Activated CD8-positive, alpha-beta memory T cell treated with anti-CD3 and anti-CD28 coated beads for 48 hours (primary cell): ENCODE results near the gene NOC4L.

ENCODE experiments used
- DNase-seq, 3 experiments: peaks; one replicate each; pipeline ENCODE4 v3.0.0-alpha.2; 2020; ENCODE audit warnings: low read depth in 2 of 3, low spot score in 2 of 3

NOC4L gene

DNA sequence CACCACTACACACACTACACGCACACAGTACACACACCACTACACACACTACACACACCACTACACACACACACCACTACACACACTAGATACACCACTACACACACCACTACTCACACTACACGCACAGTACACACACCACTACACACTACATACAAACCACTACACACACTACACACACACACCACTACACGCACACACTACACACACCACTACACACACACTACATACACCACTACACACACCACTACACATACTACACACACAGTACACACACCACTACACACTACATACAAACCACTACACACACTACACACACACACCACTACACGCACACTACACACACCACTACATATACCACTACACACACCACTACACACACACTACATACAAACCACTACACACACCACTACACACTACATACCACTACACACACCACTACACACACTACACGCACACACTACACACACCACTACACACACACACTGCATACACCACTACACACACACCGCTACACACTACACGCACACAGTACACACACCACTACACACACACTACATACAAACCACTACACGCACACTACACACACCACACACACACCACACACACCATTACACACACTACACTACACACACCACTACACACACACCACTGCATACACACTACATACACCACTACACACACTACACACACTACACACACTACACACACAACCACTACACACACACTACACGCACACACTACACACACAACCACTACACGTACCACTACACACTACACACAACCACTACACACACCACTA lies 11.7 kb downstream of the NOC4L start:
- no peak for DNase-seq

DNA sequence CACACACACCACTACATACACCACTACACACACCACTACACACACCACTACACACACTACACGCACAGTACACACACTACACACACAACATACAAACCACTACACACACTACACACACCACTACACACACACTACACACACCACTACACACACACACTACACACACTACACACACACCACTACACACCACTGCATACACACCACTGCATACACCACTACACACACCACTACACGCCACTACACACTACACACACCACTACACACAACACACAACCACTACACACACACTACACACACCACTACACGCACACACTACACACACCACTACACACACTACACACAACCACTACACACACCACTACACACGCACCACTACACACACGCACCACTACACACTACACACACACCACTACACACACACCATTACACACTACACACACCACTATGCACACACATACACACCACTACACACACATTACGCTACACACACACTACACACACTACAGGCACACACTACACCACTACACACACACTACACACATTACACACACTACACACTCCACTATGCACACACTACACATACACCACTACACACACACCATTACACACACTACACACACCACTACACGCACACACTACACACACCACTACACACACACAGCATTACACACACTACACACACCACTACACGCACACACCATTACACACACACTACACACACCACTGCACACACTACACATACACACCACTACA lies 12.5 kb downstream of the NOC4L start:
- DNase-seq: no peak

DNA sequence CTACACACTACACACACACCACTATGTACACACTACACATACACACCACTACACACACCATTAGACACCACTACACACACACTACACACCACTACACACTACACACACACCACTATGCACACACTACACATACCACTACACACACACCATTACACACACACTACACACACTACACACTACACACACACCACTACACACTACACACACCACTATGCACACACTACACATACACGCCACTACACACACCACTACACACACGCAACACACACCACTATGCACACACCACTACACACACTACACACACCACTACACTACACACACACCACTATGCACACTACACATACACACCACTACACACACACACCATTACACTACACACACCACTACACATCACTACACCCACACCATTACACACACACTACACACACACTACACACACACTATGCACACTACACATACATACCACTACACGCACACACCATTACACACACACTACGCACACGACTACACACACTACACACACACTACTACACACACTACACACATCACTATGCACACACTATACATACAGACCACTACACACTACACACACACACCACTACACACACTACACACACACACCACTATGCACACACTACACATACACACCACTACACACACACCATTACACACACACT lies 13.6 kb downstream of the NOC4L start:
- no peak for DNase-seq

DNA sequence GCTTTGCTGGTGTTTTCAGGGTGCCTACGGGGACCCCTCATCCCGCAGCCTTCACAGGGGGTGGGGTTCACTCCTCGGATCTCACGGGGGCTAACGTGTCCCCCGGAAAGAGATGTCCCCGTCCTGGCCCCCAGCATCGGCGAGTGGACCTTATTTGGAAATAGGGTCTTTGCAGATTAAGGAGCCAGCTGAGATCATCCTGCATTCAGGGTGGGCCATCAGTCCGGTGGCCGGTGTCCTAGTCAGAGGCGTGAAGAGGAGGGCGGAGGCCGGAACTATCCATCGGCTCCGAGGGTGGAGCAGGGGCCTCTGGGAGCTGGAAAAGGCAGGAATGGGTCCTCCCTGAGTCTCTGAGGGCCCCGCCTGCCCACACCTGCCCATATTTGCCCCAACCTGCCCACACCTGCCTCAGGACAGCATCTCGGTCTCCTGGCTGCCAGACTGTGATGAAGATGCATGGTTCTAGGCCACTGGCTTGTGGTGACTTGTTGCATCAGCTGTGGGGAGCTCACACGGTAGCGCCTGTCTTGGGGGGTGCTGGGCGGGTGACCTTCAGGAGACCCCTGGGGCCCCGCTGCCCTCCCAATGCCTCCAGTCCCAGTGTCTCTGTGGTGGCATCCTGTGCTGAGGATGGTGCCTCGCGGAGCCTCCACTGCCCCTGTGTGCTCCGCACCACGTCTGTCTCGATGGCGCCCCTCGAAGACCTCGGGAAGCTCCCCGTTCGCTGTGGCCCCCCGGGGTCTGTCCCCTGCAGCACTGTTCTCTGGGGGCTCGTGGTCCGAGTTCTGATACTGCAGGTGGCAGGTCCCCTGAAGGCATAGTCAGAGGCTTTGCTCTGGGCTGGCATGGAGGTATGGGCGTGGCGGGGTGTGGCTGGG lies 14.7 kb downstream of the NOC4L start:
- DNase-seq: no peak

DNA sequence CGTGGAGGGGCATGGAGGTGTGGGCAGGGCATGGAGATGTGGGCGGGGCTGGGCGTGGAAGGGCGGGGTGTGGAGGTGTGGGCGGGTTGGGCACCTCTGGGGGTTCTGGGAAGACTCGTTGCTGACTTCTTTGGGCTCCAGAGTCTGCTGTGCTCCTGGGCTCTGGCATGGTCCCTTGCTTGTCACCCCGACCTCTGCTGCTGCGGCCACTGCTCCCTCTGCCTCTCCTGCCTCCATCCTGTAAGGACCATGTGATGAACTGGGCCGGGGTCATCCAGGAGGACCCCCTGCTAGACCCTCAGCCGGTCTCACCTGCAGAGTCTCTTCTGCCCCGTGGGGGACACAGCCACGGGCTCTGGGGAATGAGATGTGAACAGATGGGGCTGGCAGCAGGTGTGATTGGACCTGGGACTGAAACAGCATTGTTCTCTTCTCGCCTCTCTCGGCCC lies 15.3 kb downstream of the NOC4L start:
- no peak for DNase-seq

DNA sequence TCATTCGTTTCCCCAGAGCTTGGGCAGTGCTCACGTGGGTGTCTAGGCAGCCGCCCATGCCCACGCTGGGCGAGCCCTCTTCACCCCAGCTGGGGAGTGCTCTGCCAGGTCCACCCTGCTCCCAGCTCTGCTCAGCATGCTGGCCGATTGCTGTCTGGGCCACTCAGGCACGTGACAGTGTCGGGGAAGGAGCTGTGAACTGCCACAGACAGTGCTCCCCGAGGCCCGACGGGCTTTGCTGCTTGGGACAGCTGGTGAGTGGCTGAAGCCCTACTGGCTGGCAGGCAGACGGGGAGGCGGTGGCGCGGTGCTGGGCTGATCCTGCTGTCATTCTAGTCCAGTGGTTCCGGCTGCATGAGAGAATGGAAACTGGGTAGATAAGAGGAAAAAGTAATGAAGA lies 15.8 kb downstream of the NOC4L start:
- DNase-seq: no peak

DNA sequence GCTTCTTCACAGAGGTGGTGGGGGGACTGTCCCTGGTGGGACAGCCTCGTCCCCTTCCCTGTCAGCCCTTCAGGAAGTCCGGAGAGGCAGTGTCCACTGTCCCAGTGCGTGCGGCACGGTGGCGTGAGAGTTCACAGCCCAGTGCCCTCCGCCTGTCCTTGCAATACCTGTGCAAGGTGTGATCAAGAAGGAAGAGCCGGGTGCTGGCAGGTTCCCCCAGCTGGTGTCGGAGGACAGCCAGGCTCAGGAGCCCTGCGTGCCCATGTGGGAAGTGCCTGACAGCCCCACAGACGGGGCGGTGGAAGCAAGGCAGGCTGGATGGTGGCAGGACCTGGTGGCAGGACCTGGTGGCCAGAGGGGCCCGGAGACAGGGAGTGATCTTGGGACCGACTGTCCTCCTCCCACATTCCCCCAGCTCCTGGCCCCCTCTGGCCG lies 16.4 kb downstream of the NOC4L start:
- DNase-seq: no peak

DNA sequence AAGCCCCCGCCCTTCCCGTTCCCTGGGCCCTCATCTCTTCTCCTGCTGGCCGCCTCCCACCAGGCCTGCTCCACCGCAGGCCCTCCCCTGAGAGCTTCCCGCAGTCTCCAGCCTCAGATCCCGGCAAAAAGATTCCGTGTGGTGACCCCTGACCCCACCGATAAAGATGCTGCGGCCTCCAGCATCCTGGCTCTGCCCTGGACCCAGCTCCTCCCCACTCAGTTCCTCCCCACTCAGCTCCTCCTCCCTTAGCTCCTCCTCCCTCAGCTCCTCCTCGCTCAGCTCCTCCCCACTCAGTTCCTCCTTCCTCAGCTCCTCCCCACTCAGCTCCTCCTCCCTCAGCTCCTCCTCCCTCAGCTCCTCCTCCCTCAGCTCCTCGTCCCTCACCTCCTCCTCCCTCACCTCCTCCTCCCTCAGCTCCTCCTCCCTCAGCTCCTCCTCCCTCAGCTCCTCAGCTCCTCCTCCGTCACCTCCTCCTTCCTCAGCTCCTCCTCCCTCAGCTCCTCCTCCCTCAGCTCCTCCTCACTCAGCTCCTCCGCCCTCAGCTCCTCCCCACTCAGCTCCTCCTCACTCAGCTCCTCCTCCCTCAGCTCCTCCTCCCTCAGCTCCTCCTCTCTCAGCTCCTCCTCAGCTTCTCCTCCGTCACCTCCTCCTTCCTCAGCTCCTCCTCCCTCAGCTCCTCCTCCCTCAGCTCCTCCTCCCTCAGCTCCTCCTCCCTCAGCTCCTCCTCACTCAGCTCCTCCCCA lies 17.0 kb downstream of the NOC4L start:
- DNase-seq: no peak

DNA sequence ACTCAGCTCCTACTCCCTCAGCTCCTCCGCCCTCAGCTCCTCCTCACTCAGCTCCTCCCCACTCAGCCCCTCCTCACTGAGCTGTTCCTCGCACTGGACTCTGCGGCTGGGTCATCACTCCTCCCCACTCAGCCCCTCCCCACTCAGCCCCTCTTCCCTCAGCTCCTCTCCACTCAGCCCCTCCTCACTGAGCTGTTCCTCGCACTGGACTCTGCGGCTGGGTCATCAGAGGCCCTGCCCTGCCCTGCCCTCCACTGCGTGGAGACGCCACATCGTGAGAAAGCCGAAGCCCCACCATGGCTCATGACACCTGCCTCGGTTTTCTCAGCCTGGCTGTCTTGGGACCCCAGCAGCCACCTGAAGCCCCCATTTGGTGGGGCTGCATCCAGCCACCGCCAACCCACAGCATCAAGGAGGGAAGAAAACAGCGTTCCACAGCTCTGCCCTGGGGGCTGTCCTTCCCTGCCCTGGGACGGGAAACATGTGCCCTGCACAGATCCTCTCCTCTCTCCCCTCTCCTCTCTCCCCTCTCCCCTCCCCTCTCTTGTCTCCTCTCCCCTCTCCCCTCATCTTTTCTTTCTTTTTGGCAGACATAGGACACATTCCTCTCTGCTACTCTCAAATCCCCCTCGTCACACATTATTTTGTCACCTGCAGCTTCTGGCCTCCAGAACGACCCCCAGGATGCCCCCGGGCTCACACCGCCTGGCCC lies 17.7 kb downstream of the NOC4L start:
- no peak for DNase-seq

DNA sequence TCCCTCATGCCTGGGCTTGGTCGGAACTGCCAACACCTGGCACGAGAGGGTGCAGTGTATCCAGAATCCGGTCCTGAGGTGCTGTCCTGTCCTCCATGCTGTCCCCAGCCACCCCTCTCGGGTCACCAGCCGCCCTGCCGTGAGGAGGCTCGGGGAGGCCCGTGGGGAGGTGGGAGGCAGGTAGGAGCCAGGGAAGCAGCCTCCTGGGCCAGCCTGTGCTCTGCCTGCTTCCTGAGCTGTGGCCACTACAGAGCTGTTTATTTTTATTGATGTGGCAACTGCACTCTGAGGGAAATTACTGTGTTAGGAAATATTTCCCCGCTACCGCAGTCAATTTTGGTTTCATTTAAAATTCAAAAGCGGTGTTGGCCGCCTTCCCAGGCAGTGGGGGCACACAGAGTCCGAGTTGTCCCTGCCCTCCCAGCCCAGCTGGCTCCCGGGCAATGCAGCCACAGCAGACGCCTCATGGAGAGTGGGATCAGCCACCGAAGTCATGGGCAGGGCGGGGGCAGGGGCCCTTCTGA lies 18.3 kb downstream of the NOC4L start:
- DNase-seq: no peak

DNA sequence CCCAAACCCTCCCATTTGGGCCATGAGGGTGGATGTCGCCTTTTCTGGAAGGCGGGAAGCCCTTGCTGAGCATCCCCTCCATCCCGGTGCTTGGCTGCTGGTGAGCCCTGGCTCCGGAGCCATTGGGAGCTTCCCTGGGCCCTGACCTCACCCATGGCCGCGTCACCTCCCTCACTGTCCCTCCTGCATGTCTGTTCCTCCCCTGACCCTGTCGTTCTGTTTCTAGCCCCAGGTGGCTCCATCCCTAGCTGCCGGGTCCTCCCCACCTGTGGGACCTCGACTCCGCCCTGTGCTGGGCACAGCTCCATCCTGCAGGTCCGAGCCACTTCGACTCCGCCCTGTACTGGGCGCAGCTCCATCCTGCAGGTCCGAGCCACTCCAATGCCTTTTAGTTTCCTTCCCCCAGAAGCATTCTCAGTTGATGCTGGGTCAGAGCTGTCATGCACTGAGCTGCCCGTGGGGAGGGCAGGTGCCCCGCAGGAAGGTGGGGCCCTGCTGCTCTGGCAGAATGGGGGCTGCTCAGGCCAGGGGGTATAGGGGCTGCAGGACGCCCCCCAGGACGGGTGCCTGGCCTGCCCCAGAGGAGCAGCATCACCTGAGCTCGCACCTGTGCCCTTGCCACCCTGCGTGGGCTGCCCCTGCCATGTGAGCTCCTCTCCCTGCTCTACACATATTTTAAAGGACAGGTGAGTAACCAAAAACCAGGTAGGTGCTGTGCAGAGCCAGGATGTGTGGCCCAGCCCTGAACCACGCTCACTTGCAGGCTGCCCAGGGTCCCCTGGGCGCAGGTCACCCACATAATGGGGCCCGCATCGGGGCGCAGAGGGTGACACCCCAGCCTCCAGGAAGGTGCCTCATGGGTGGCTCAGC lies 19.0 kb downstream of the NOC4L start:
- DNase-seq: no peak

DNA sequence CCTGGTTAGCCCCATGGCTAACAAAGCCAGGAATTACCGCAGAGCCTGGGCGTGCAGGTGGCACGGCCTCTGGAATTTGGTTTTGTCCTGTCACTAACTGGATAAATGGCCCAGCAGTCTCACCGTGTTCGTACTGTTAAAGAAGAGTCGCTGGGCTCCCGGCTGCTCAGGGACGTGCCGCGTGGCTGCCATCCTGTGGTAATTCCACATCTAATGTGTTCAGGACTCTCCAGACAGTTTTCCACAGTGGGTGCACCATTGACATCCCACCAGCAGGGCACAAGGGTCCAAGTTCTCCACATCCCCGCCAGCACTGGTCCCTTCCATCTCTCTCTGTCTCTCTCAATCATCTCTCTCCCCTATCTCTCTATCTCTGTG lies 19.6 kb downstream of the NOC4L start:
- no peak for DNase-seq

DNA sequence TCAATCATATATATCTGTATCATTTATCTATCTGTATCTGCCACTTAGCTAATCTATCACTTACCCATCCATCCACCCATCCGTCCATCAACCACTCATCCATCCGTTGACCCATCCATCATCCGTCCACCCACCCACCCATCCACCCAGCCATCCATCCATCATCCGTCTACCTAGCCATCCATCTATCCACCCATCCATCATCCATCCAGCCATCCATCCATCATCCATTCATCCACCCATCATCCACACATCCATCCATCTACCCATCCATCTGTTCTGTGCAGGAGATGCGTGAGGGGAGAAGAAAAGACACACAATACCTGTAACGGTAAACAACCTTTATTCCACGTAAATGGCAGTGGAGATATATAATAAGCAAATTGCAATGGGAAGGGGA lies 20.2 kb downstream of the NOC4L start:
- DNase-seq: no peak

DNA sequence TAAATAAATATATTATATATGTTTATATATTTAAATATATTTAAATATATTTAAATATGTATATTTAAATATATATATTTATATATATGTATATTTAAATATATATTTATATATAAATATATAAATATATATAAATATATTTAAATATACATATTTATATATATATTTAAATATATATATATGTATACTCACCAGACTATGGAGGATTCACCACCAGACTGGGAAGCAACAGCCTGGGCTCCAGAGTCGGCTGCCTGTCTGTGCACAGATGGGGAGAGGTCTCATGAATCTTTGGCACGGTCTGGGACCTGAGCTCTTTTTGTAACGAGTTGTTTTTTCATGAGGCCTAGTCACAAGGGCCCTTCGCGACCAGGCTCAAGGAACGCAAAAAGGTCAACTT lies 21.3 kb downstream of the NOC4L start:
- DNase-seq: no peak

DNA sequence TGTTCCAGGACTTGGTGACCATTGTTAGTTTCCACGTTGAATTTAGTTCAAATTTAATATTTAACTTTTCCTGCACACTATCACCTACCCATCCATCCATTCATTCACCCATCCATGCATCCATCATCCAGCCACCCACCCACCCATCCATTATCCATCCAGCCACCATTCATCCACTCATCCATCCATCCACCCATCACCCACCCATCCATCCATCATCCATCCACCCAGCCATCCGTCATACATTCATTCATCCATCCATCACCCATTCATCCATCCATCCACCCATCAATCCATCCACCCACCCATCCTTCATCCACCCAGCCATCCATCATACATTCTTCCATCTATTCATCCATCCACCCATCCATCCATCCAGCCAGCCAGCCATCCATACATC lies 21.8 kb downstream of the NOC4L start:
- no peak for DNase-seq

DNA sequence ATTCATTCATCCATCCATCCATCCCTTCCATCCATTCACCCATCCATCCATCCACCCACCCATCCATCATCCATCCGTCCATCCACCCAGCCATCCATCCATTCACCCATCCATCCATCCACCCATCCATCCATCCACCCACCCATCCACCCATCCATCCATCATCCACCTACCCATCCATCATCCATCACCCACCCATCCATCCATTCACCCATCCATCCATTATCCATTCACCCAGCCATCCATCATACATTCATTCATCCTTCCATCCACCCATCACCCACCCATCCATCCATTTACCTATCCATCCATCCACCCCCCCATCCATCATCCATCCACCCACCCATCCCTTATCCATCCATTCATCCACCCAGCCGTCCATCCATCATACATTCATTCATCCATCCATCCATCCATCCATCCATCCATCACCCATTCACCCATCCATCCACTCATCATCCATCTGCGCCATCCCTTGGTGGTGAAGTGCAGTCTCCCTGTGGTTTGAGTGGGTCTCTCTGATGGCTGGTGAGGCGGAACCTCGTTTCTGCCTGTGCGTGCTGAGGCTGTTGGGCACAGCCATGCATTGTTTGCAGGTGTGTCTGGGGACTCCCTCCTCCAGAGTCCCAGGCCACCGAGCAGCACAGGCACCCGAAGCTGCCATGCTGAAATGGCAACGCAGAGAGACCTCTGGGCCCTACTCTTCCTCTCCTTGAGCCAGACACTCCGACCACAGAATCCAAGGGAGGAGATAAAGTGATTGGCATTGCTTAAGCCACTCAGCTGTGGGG lies 22.7 kb downstream of the NOC4L start:
- no peak for DNase-seq

DNA sequence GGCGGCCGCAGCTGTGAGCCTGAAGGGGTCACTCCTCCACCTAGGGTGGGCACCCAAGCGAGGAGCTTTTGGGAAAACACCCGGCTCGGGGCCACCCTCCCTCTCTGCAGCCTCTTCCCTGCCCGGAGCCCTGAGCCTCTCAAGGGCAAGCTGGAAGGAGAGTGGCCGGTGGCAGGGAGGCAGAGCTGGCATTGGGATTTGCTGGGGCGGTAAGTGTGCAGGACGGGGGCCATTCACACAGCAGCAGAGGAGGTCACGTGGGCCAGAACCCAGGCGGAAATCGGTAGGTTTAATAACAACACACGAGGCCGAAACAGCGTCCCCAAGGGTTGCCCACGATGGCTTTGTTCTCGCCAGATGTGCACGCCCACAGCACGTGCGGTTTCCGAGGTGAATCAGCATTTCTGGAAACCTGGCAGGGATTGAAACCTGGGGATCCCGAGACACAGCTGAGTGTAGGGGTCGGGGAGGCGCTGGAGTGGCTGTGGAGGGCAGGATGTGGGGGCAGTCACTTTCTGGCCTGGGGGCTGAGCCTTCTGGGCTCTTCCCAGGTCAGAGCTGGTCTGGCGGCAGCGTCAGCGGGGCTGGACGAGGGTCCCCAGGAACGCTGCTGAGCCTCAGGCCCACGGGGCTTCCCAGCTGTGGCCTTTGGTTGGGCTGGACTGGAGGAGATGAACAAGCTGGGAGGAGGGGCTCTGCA lies 23.5 kb downstream of the NOC4L start:
- no peak for DNase-seq
